Stimulated activated CD4-positive, alpha-beta T cell treated with anti-CD3 and anti-CD28 coated beads, Interleukin-1b, Interleukin-23, amount 100 ng/mL, for 24 hours (primary cell): ENCODE results near the gene MTOR.

ENCODE experiments used
- DNase-seq, 4 experiments: peaks; one replicate each; pipeline ENCODE4 v3.0.0-alpha.2; 2020; ENCODE audit warnings: low read depth in 4 of 4, low spot score in 1 of 4

MTOR gene

DNA sequence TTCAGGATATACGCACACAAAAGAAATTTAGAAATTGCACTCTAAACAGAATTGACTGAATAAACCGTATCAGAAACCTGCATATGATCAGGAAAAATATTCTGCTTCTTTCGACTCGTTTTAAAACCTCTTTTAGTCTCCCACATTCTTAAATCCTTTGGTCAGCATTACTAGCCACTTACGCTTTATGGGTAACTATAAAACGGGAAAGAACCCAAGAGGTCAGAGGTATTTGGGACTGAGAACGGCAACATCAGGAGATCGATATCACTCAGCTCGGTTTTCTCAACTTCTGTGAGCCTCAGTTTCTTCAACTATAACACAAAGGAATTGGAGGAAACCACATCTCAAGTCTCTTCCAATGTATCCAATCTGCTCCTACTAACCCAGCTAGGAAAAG lies 109.6 kb downstream of the MTOR start:
- DNase-seq, result no peak

GRCh38 chr1:11151826-11152612 lies 110.3 kb downstream of the MTOR start:
- DNase-seq, result no peak

GRCh38 chr1:11151114-11151513 lies 111.2 kb downstream of the MTOR start:
- no peak for DNase-seq

GRCh38 chr1:11150326-11150725 lies 112.0 kb downstream of the MTOR start:
- DNase-seq, result no peak

DNA sequence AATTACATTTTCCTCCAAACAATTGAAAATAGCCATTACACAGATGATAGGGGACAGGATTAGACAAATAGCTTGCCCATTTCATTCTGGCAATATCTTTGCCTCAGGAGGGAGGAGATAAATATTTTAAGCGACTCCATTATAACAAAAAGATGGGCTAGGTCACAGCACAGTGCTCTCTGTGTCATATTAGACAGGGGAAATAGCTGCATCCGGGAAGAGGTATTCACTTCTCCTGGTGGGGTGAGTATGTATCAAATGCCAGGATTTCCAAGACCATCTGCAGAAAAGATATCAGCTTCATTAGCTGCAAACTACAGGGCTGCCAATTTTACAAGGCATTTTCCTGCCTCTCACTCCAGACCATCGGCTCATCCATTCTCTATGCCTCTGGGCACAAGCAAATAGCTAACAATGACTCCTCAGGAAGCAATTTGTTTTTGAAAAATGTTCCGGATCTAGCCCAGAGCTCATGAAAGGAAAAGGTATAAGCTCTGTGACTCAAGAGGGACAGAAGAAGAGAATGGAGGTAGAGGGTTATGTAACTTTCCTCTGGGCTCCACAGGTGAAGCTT lies 115.1 kb downstream of the MTOR start:
- DNase-seq, result no peak

- no peak for DNase-seq
Measured at GRCh38 chr1:11145741-11146140, 116.6 kb downstream of the MTOR start.

- no peak for DNase-seq
Measured at GRCh38 chr1:11144570-11145256, 117.6 kb downstream of the MTOR start.

- peak in 1 of 4 experiments; percentile 2 for DNase-seq
Measured at GRCh38 chr1:11143907-11144306, 118.4 kb downstream of the MTOR start.

- no peak for DNase-seq
Measured at GRCh38 chr1:11143401-11143800, 119.0 kb downstream of the MTOR start.

- no peak for DNase-seq
Measured at GRCh38 chr1:11142618-11143391, 119.5 kb downstream of the MTOR start.

DNA sequence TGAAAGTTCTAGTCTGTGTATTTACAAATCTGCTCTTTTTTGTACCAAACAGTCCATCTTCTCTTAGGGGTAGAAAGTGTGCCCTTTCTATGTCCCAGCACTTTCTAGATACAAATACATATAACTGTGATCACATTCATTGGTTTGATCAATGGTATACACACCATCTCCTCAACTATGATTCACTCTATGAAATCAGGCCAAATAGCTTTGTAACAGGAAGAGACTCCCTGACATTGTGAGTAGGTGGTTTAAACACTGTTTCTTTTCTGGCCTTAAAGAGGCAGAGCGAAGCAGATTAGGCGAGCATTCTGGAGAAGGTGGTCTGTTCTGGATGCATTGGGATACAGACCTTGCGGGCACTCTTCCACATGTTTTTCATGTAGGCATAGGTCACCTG lies 123.4 kb downstream of the MTOR start:
- no peak for DNase-seq

DNA sequence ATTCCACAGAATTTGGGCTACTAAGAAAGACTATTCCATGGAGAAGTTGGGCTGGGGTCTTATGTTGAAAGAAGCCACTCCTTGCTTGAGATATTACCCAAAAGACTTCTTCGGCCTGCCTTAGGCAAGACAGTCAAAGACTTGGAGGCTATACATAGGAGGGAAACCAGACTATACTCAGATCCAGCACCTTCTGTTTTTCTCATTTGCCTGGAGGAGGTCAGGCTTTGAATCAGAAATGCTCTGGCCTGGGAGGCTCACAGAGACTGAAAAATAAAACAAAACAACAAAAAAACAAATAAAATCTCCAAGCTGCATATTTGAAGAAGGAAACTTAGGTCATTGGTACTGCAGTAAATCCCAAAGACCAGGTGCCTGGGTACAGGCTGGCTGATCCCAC lies 124.3 kb downstream of the MTOR start:
- DNase-seq, result no peak

- DNase-seq, result no peak
Measured at GRCh38 chr1:11134898-11135266, 127.5 kb downstream of the MTOR start.

- DNase-seq, result no peak
Measured at GRCh38 chr1:11134251-11134897, 128.0 kb downstream of the MTOR start.

- DNase-seq, result no peak
Measured at GRCh38 chr1:11132563-11133293, 129.6 kb downstream of the MTOR start.

DNA sequence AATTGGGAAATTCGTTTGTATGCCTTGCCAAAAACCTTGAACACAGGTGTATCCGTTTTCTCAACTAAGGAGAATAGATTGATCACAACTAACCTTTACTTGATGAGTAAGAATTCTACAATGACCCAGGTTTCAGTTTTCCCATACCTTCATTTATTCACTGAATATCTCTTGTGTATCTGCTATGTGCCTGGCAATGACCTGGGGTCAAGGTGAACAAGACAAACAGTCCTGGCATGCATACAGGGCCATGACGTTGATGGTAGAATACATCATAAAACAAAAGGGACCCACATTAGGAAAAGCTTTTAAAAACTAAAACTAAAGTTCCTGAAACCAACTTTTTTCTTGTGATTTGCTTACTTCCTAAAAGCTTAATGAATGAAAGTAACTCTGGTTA lies 130.5 kb downstream of the MTOR start:
- no peak for DNase-seq

DNA sequence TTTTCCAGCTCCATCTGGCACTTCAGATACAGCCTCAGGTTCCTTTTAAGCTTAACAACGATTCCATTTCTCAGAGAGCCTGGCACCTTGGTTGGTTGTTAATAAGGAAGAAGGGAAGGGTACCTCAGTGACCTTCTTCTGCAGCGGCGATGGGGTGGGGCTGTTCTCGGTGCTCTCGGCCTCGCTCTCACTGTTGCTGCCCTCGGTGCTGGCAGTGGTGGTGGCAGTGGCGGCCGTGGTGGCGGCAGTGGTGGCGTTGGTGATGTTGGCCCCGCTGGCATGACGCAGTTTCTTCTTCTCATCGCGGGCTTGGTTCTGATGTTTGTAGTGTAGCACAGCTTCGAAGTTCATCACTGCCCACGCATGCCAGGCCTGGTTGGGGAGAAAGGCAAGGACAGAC lies 131.9 kb downstream of the MTOR start:
- no peak for DNase-seq

DNA sequence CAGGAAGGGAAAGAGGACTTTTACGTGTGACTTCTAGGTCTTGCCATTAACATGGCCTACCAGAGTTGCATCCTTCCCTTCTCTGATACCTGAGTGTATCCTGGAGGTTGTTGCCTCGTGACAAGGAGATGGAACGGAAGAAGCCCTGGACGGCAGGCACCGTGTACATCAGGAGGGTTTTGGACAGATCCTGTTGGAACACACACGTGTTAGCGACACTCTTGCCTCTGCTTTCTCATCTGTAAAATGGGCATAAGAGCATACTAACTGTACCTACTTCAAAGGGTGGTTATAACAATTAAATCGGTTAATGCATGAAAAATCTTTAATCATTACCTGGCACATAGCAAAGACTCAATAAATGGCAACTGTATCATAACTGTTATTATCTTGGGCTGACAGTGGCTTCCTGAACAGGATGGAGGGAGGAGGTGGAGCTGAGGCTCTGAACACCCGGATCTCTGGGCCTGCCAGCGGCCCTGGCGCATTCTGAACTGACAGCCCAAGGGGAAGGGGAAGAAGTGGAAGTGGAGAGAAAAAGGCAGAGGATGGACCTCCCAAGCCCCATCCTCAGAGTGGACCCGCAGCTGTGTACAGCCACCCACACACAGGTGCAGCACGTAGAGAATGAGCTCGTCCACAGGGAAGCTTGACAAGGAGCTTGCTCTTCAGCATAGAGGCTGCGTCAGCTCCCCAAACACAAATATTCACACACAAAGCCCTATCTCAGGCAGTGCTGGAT lies 132.5 kb downstream of the MTOR start:
- no peak for DNase-seq

DNA sequence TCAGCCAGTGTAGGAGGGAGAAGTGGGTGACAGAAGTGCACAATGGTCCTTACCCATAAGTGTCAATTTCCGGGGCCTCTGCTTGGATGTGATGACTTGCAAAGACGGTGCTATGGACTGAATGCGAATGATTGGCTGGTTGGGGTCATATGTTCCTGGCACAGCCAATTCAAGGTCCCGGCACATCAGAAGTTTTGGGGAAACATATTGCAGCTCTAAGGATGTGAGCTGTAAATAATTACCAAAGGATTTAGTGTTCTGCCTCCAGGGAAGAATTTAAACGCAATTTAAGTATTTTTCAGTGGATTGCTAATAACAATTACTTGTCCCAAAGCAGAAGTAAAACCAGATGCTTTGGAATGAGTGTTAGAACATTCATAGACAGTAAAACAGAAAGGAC lies 135.8 kb downstream of the MTOR start:
- no peak for DNase-seq

GRCh38 chr1:11125931-11126330 lies 136.4 kb downstream of the MTOR start:
- DNase-seq, result no peak
